Mesenchymal stem cell (in vitro differentiated cells and primary cell): ENCODE measurements around the gene TSR1.

Source experiments
- DNase-seq: peaks from one replicate; pipeline ENCODE4 v3.0.0-alpha.2; 2013
- H2AFZ ChIP-seq: one replicate; pipeline ENCODE4 v1.6.1; 2013; ENCODE audit warnings: low read depth, mild to moderate bottlenecking, control low read depth, inconsistent platforms, low read length, moderate library complexity
- H2AK5ac ChIP-seq: 2 replicates; pipeline ENCODE4 v1.6.1; 2013; ENCODE audit warnings: low read length, moderate library complexity, mild to moderate bottlenecking, inconsistent platforms; ENCODE audit not compliant: severe bottlenecking
- H2BK120ac ChIP-seq: one replicate; pipeline ENCODE4 v1.6.1; 2013; ENCODE audit warnings: low read depth, mild to moderate bottlenecking, inconsistent platforms, low read length, moderate library complexity
- H2BK12ac ChIP-seq, 2 experiments: one replicate each; pipeline ENCODE4 v1.6.1; 2013; ENCODE audit warnings: inconsistent platforms in 2 of 2, low read length in 2 of 2, mild to moderate bottlenecking in 2 of 2, moderate library complexity in 2 of 2, control low read depth in 1 of 2
- H2BK15ac ChIP-seq: one replicate; pipeline ENCODE4 v1.6.1; 2013; ENCODE audit warnings: mild to moderate bottlenecking, low read depth, inconsistent platforms; ENCODE audit not compliant: poor library complexity, severe bottlenecking
- H2BK5ac ChIP-seq: 2 replicates; pipeline ENCODE4 v1.6.1; 2013; ENCODE audit warnings: low read depth, mild to moderate bottlenecking, low read length, control low read depth, inconsistent platforms; ENCODE audit not compliant: poor library complexity, severe bottlenecking
- H3K14ac ChIP-seq, 2 experiments: one replicate each; pipeline ENCODE4 v1.6.1; 2013; ENCODE audit warnings: inconsistent platforms in 2 of 2, low read length in 2 of 2, control low read depth in 1 of 2, mild to moderate bottlenecking in 1 of 2, moderate library complexity in 1 of 2
- H3K18ac ChIP-seq, 2 experiments: one replicate each; pipeline ENCODE4 v1.6.1; 2013; ENCODE audit warnings: inconsistent platforms in 2 of 2, low read length in 2 of 2, control low read depth in 1 of 2, low read depth in 1 of 2, mild to moderate bottlenecking in 1 of 2
- H3K23ac ChIP-seq, 2 experiments: one replicate each; pipeline ENCODE4 v1.6.1; 2013; ENCODE audit warnings: inconsistent platforms in 2 of 2, low read length in 2 of 2, mild to moderate bottlenecking in 2 of 2, moderate library complexity in 2 of 2, control low read depth in 1 of 2
- H3K27ac ChIP-seq: 2 replicates; pipeline ENCODE4 v1.5.1; 2013; ENCODE audit warnings: mild to moderate bottlenecking, moderate library complexity, low read length, control low read depth, inconsistent platforms; ENCODE audit not compliant: poor library complexity, severe bottlenecking
- H3K27me3 ChIP-seq, 2 experiments: 2 replicates each; pipeline versions ENCODE4 v1.6.1 to v1.7.0; 2013; ENCODE audit warnings: low read length in 2 of 2, mild to moderate bottlenecking in 2 of 2, moderate library complexity in 2 of 2, control low read depth in 1 of 2, inconsistent platforms in 1 of 2; ENCODE audit not compliant: control insufficient read depth in 1 of 2, insufficient read depth in 1 of 2
- H3K36me3 ChIP-seq, 2 experiments: 2 replicates each; pipeline versions ENCODE4 v1.6.1 to v1.7.0; 2013; ENCODE audit warnings: low read length in 2 of 2, control low read depth in 1 of 2, inconsistent platforms in 1 of 2, low read depth in 1 of 2, mild to moderate bottlenecking in 1 of 2; ENCODE audit not compliant: insufficient read depth in 2 of 2, control insufficient read depth in 1 of 2
- H3K4ac ChIP-seq, 2 experiments: one replicate each; pipeline ENCODE4 v1.6.1; 2013; ENCODE audit warnings: inconsistent platforms in 2 of 2, low read length in 2 of 2, mild to moderate bottlenecking in 2 of 2, moderate library complexity in 2 of 2, control low read depth in 1 of 2, low read depth in 1 of 2
- H3K4me1 ChIP-seq: 2 replicates; pipeline ENCODE4 v1.6.1; 2013; ENCODE audit warnings: low read depth, low read length, control low read depth; ENCODE audit not compliant: control insufficient read depth, insufficient read depth
- H3K4me2 ChIP-seq: 2 replicates; pipeline ENCODE4 v1.6.1; 2013; ENCODE audit warnings: low read length, mild to moderate bottlenecking, inconsistent platforms; ENCODE audit not compliant: poor library complexity, severe bottlenecking
- H3K4me3 ChIP-seq, 2 experiments: 2 replicates each; pipeline versions ENCODE4 v1.5.1 to v1.7.0; 2013; ENCODE audit warnings: low read length in 2 of 2, mild to moderate bottlenecking in 2 of 2, control low read depth in 1 of 2, low read depth in 1 of 2; ENCODE audit not compliant: insufficient read depth in 1 of 2
- H3K79me1 ChIP-seq: replicated peaks from 2 replicates; pipeline ENCODE4 v1.6.1; 2013; ENCODE audit warnings: mild to moderate bottlenecking, control low read depth, low read length, inconsistent platforms; ENCODE audit not compliant: poor library complexity, severe bottlenecking
- H3K9ac ChIP-seq: 2 replicates; pipeline ENCODE4 v1.7.0; 2013; ENCODE audit warnings: mild to moderate bottlenecking, low read length, moderate library complexity
- H3K9me3 ChIP-seq: 2 replicates; pipeline ENCODE4 v1.7.0; 2013; ENCODE audit warnings: mild to moderate bottlenecking, low read length; ENCODE audit not compliant: control insufficient read depth
- H4K8ac ChIP-seq: one replicate; pipeline ENCODE4 v1.6.1; 2013; ENCODE audit warnings: inconsistent platforms, mild to moderate bottlenecking, low read length, moderate library complexity
- H4K91ac ChIP-seq: one replicate; pipeline ENCODE4 v1.6.1; 2013; ENCODE audit warnings: mild to moderate bottlenecking, low read length, inconsistent platforms
- WGBS: methylation state at CpG from one replicate; pipeline ENCODE4 v1.1.7; 2013; ENCODE audit warnings: mixed read lengths; 5-methylcytosine and 5-hydroxymethylcytosine counted together

The TSR1 gene

DNA sequence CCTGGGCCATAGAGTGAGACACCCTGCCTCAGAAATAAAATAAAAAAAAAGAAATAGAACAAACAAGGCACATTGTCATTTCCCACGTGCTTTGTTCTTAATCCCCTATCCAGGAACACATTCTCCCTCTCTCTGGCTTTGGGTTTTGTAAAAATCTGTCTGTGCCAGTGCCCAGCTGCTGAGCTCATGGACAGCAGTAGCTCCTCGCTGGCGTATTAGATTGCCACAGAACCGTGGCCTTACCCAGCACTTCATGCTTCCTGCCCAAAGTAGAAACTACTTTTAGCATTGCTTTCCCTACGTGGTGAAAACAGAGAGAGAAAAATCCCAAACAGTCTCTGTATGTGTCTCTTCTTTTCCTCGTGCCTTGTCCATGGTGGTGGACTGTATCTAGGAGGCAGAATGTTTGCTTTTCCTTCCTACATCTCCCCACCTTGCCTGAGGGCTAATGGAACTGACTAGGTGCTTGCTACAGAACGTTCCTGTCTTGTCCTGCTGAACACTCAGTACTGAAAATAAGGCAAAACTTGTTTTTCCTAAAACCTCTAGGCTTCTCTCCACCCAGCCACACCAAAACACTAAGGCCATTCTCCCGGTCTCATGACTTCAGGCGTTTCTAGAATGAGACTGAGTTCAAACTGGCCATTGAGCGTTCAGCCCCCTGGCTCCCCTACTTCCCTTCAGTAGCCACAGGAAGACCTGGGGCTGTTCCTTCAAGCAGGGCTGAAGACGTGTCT lies 38.5 kb upstream of the TSR1 start:
- Histone ChIP-seq H2AFZ (no peak overlapping the region), H3K18ac (no peak overlapping the region), H2BK120ac (no peak overlapping the region), H3K4ac (no peak overlapping the region), H2BK5ac (no peak overlapping the region), H3K4me1 (peaks cover 12% of the 10 kb centered on the region), H3K23ac (no peak overlapping the region), H3K14ac (no peak overlapping the region), H3K9ac (no peak overlapping the region), H3K4me3 (no peak overlapping the region), H4K91ac (no peak overlapping the region), H4K8ac (no peak overlapping the region), H2BK15ac (no peak overlapping the region), H3K27ac (no peak overlapping the region), H3K79me1 (no peaks in the 10 kb centered on the region), H2AK5ac (no peak overlapping the region), H3K27me3 (no peaks in the 10 kb centered on the region), H3K36me3 (peaks cover 56 to 88% of the 10 kb centered on the region in 2 experiments), H3K4me2 (no peak overlapping the region), H3K9me3 (no peaks in the 10 kb centered on the region), H2BK12ac (no peak overlapping the region)
- 91% methylated on average over 11 of the region's 11 CpGs for WGBS
- DNase-seq: no peak

DNA sequence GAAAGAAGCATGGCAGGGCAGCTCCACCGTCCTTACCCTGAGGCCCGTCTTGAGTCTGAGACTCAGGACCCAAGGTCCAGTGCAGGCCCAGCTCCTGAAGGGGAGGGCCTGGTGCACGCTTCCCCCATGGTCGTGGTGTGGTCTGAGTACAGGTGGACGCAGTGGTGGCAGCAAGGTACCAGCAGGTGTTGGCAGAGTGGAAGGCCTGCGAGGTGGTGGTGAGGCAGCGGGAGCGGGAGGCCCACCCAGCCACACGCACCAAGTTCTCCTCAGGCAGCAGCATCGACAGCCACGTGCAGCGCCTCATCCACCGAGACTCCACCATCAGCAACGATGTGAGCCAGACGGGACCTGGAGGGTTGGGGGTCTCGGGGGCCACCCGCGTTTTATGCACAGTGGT lies 36.9 kb upstream of the TSR1 start:
- Histone ChIP-seq H3K27me3 (no peaks in the 10 kb centered on the region), H3K14ac (no peak overlapping the region), H2BK120ac (no peak overlapping the region), H2BK15ac (no peak overlapping the region), H3K18ac (no peak overlapping the region), H3K9ac (no peak overlapping the region), H3K36me3 (peaks cover 44 to 89% of the 10 kb centered on the region in 2 experiments), H3K27ac (no peak overlapping the region), H3K4me3 (no peak overlapping the region), H2AK5ac (no peak overlapping the region), H3K4ac (no peak overlapping the region), H3K9me3 (no peaks in the 10 kb centered on the region), H3K79me1 (no peaks in the 10 kb centered on the region), H3K23ac (no peak overlapping the region), H4K8ac (no peak overlapping the region), H3K4me1 (peaks cover 17% of the 10 kb centered on the region), H4K91ac (no peak overlapping the region), H2AFZ (no peak overlapping the region), H3K4me2 (no peak overlapping the region), H2BK12ac (no peak overlapping the region), H2BK5ac (no peak overlapping the region)
- WGBS: 96% methylated on average over 18 of the region's 18 CpGs
- DNase-seq: no peak

DNA sequence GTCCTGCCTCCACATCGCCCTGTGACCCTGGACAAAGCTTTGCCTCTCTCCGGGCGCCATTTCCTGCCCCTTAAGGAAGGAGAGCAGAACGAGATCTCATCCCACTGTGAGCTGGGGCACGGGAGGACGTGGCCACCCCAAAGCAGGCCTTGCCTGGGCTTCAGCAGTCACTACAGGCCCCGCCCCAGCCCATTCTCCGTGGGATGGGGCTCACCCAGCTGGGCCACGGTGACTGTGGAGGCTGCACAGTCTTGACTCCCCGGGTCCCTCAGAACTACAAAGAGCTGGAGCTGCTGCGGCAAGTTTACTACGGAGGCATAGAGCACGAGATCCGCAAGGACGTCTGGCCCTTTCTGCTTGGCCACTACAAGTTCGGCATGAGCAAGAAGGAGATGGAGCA lies 36.4 kb upstream of the TSR1 start:
- 94% methylated on average over 16 of the region's 16 CpGs for WGBS
- H3K9me3 ChIP-seq: no peaks in the 10 kb centered on the region

DNA sequence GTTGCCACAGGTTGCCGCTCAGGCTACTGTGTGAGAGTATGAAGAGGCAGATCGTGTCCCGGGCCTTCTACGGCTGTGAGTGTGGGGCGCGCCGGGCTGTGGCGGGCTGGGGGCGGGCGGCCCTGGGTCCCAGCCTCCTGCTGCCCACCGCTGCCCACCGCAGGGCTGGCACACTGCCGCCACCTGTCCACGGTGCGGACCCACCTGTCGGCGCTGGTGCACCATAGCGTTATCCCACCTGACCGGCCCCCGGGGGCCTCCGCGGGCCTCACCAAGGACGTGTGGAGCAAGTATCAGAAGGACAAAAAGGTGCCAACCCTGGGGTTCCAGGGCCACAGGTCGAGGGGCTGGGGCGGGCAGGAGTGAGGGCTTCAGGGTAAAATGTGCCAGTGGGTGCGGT lies 35.9 kb upstream of the TSR1 start:
- Histone ChIP-seq H3K36me3 (peaks cover 37 to 92% of the 10 kb centered on the region in 2 experiments), H3K9ac (no peak overlapping the region), H4K8ac (no peak overlapping the region), H3K79me1 (no peaks in the 10 kb centered on the region), H2AK5ac (no peak overlapping the region), H2BK120ac (no peak overlapping the region), H2AFZ (no peak overlapping the region), H2BK12ac (no peak overlapping the region), H3K27ac (no peak overlapping the region), H3K14ac (no peak overlapping the region), H3K4me3 (no peak overlapping the region), H3K23ac (no peak overlapping the region), H3K4me2 (no peak overlapping the region), H3K9me3 (no peaks in the 10 kb centered on the region), H3K18ac (no peak overlapping the region), H3K4me1 (peaks cover 17% of the 10 kb centered on the region), H4K91ac (no peak overlapping the region), H2BK15ac (no peak overlapping the region), H2BK5ac (no peak overlapping the region), H3K4ac (no peak overlapping the region), H3K27me3 (no peaks in the 10 kb centered on the region)
- 94% methylated on average over 22 of the region's 26 CpGs for WGBS
- no peak for DNase-seq

More for the DNA sequence above, 36.4 kb upstream of the TSR1 start:
- Histone ChIP-seq H3K79me1 (no peaks in the 10 kb centered on the region), H3K36me3 (peaks cover 41 to 90% of the 10 kb centered on the region in 2 experiments), H3K27ac (no peak overlapping the region), H3K14ac (no peak overlapping the region), H2AFZ (no peak overlapping the region), H2BK12ac (no peak overlapping the region), H3K4me2 (no peak overlapping the region), H2BK120ac (no peak overlapping the region), H3K23ac (no peak overlapping the region), H3K27me3 (no peaks in the 10 kb centered on the region), H2BK15ac (no peak overlapping the region), H2BK5ac (no peak overlapping the region), H3K4ac (no peak overlapping the region), H3K4me1 (peaks cover 17% of the 10 kb centered on the region), H4K91ac (no peak overlapping the region), H3K9ac (no peak overlapping the region), H4K8ac (no peak overlapping the region), H3K18ac (no peak overlapping the region), H2AK5ac (no peak overlapping the region), H3K4me3 (no peak overlapping the region)
- DNase-seq: no peak
